ENCODE results near the gene MASTL.

DNA sequence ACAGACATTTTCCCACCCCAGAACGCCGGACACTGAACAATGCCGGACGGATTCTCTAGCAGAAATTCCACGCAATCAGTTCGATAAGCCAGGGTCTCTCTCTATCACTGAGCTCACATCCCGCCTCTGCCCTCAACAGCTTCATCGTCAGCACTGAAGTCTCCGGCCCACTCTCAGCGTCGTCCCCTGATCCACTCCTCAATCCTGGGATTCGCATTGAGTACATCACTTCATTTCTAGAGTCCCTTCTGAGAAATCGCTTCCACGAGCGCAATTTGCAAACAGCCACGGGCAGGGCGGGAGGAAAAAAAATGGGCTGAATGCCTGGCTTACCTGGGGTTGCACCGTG lies 1.3 kb upstream of the MASTL start:
- TF ChIP-seq, protein P1, sequence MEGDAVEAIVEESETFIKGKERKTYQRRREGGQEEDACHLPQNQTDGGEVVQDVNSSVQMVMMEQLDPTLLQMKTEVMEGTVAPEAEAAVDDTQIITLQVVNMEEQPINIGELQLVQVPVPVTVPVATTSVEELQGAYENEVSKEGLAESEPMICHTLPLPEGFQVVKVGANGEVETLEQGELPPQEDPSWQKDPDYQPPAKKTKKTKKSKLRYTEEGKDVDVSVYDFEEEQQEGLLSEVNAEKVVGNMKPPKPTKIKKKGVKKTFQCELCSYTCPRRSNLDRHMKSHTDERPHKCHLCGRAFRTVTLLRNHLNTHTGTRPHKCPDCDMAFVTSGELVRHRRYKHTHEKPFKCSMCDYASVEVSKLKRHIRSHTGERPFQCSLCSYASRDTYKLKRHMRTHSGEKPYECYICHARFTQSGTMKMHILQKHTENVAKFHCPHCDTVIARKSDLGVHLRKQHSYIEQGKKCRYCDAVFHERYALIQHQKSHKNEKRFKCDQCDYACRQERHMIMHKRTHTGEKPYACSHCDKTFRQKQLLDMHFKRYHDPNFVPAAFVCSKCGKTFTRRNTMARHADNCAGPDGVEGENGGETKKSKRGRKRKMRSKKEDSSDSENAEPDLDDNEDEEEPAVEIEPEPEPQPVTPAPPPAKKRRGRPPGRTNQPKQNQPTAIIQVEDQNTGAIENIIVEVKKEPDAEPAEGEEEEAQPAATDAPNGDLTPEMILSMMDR (IDR thresholded peaks at IDR 0.05; ENCODE audit: low read length): no peak
- TF ChIP-seq EZH2 (IDR thresholded peaks at IDR 0.05; ENCODE audit: borderline replicate concordance, low read length): no peak

All from OCI-LY1 (cell line).